Prostate gland (tissue), 2 donors: ENCODE results near the gene GRK1. TPM values are rescaled to one million over a fixed set of nuclear protein-coding genes. Genes with fewer than 3 reads are reported as not detected.

Experiments
- DNase-seq: peaks from one replicate; pipeline ENCODE4 v3.0.0-alpha.2; 2019; ENCODE audit warnings: low spot score
- H3K27ac ChIP-seq, 2 donors: fragments of 200-600 bp; sonication (generic); 2 replicates each; pipeline ENCODE4 v1.5.1; 2017 to 2019
- H3K27me3 ChIP-seq: fragments of 200-600 bp; sonication (generic); replicated peaks from 2 replicates; pipeline ENCODE4 v1.5.1; 2019; ENCODE audit not compliant: insufficient read depth
- H3K36me3 ChIP-seq, 2 donors: fragments of 200-600 bp; sonication (generic); 1 replicate in 1 of 2; 2 replicates in 1 of 2; pipeline versions ENCODE4 v1.5.1 to v1.8.1; 2017 to 2019
- H3K4me1 ChIP-seq: fragments of 200-600 bp; sonication (generic); replicated peaks from 2 replicates; pipeline ENCODE4 v1.5.1; 2019
- H3K4me3 ChIP-seq, 2 donors: fragments of 200-600 bp; sonication (generic); 2 replicates each; pipeline ENCODE4 v1.5.1; 2017 to 2019
- H3K9me3 ChIP-seq: fragments of 200-600 bp; sonication (generic); 2 replicates; pipeline ENCODE4 v1.5.1; 2017
- CTCF ChIP-seq, 4 experiments: fragments of 200-600 bp in 2 of 4; fragments of 450-650 bp in 2 of 4; sonication (generic) in 2 of 4; IDR thresholded peaks; 1 replicate in 3 of 4; 2 replicates in 1 of 4; pipeline ENCODE4 v1.5.1; 2016 to 2019; ENCODE audit warnings: antibody characterized with exemption in 4 of 4, mild to moderate bottlenecking in 2 of 4, moderate library complexity in 2 of 4
- POLR2A ChIP-seq: fragments of 450-650 bp; IDR thresholded peaks from one replicate; pipeline ENCODE4 v1.6.1; 2016; ENCODE audit warnings: antibody characterized with exemption, mild to moderate bottlenecking
- POLR2AphosphoS5 ChIP-seq: sonication (generic); formaldehyde crosslinking; IDR thresholded peaks from one replicate; pipeline ENCODE4 v1.6.1; 2017; ENCODE audit warnings: antibody characterized with exemption
- WGBS: methylation state at CpG from one replicate; pipeline ENCODE4 v1.1.5; 2018; 5-methylcytosine and 5-hydroxymethylcytosine counted together
- intact Hi-C: fragments of 100-400 bp; cut with DNase I; formaldehyde crosslinking; loops from one replicate; pipeline ENCODE4 v1.14.2; 2022
- total RNA-seq, 2 donors: library from RNA; depleted of rRNA; stranded (reverse); fragments of >200 nt; gene quantifications; one replicate each; pipeline ENCODE4 v1.1.0, GENCODE V29; 2016

GRK1 gene
- total RNA-seq, 2 donors from 2014 or later, result 0.23 TPM; not detected in 1

DNA sequence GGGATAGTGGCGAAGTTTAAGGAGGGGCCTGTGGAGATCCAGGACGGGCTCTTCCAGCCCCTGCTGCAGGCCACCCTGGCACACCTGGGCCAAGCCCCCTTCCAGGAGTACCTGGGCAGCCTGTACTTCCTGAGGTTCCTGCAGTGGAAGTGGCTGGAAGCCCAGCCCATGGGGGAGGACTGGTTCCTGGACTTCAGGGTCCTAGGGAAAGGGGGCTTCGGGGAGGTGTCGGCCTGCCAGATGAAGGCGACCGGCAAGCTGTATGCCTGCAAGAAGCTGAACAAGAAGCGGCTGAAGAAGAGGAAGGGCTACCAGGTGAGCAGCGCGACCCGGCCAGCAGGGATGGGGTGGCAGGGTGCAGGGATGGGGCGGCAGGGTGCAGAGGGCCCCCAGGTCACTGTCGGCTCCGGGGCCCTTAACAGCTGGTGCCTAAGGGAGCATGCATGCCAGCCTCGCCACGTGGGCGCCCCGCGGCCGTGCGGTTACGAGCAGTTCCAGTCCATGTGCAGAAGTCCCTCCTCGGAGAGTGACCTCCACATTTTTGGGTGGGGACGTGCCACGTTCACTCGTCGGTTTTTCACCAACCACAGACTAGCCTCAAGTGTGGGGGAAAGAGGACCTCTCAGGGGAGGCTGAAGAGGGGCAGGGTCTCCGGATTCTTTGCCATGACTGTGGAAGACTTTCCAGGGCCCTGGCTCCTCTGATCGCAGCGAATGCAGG is 912 bp downstream of the GRK1 start:
- H3K27ac ChIP-seq, result no peak overlapping the region
- whole genome bisulfite sequencing, result 90% methylated on average over 29 of the region's 29 CpGs
- H3K36me3 ChIP-seq, result no peaks in the 10 kb centered on the region
- no peak for TF ChIP-seq POLR2AphosphoS5
- no peaks in the 10 kb centered on the region for H3K4me1 ChIP-seq
- H3K27me3 ChIP-seq, result no peaks in the 10 kb centered on the region
- intact Hi-C loops, result no loop called here
- no peak overlapping the region for H3K4me3 ChIP-seq
- no peak for DNase-seq
- no peaks in the 10 kb centered on the region for H3K9me3 ChIP-seq

GRCh38 chr13:113668491-113668971 is 1.5 kb downstream of the GRK1 start:
- no peak overlapping the region for H3K4me3 ChIP-seq
- WGBS, result 84% methylated on average over 24 of the region's 24 CpGs
- H3K36me3 ChIP-seq, result no peaks in the 10 kb centered on the region
- H3K27ac ChIP-seq, result no peak overlapping the region
- DNase-seq, result no peak
- TF ChIP-seq POLR2A (no peak), POLR2AphosphoS5 (no peak), CTCF (IDR thresholded peaks at IDR 0.05) (no peak)
- H3K9me3 ChIP-seq, result no peaks in the 10 kb centered on the region
- no peaks in the 10 kb centered on the region for H3K4me1 ChIP-seq
- intact Hi-C loops, result no loop called here
- H3K27me3 ChIP-seq, result no peaks in the 10 kb centered on the region

DNA sequence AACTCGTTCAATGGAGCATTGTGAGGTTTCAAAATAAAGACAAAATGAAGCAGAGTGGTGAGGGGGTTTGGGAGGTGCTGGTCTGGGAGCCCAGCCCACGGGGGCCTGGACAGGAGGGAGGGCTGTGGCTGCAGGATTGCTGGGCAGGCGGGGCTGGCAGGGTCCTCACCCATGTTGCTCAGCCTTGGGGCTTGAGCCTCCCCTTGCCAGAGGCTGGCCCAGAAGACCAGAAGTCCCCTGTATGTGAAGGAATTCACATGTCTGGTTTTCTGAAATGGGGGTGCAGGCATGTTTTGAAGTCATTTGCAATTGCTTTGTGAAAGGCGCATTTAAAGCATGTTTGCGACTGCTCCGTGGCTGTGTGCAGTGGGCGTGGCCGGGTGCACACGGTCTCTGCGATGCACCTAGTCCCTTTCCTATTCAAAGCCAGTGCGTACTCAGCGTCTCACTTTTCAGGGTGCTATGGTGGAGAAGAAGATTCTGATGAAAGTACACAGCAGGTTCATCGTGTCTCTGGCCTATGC is 2.3 kb downstream of the GRK1 start:
- Histone ChIP-seq H3K36me3 (no peaks in the 10 kb centered on the region), H3K4me1 (no peaks in the 10 kb centered on the region), H3K4me3 (no peak overlapping the region), H3K27ac (no peak overlapping the region), H3K9me3 (no peaks in the 10 kb centered on the region), H3K27me3 (no peaks in the 10 kb centered on the region)
- TF ChIP-seq CTCF (IDR thresholded peaks at IDR 0.05) (no peak), POLR2A (no peak), POLR2AphosphoS5 (no peak)
- intact Hi-C loops, result no loop called here
- 67% methylated on average over 13 of the region's 13 CpGs for WGBS
- DNase-seq, result no peak

- H3K9me3 ChIP-seq, result no peaks in the 10 kb centered on the region
- no peak overlapping the region for H3K4me3 ChIP-seq
- H3K27me3 ChIP-seq, result no peaks in the 10 kb centered on the region
- H3K27ac ChIP-seq, result no peak overlapping the region
- intact Hi-C loops, result no loop called here
- H3K4me1 ChIP-seq, result no peaks in the 10 kb centered on the region
- H3K36me3 ChIP-seq, result no peaks in the 10 kb centered on the region
- 94% methylated on average over 14 of the region's 21 CpGs for WGBS
- TF ChIP-seq POLR2A (no peak), POLR2AphosphoS5 (no peak), CTCF (IDR thresholded peaks at IDR 0.05) (no peak)
- DNase-seq, result no peak
Observed at GRCh38 chr13:113669755-113670341, 2.8 kb downstream of the GRK1 start.

GRCh38 chr13:113670541-113670940 is 3.5 kb downstream of the GRK1 start:
- WGBS, result 91% methylated on average over 19 of the region's 19 CpGs
- Histone ChIP-seq H3K9me3 (no peaks in the 10 kb centered on the region), H3K27ac (no peak overlapping the region), H3K4me3 (no peak overlapping the region), H3K27me3 (no peaks in the 10 kb centered on the region), H3K36me3 (no peaks in the 10 kb centered on the region), H3K4me1 (no peaks in the 10 kb centered on the region)
- intact Hi-C loops, result no loop called here
- DNase-seq, result no peak
- no peak for TF ChIP-seq POLR2AphosphoS5
- TF ChIP-seq POLR2A, result no peak
